ENCODE data around the gene NANOS2.

Gene NANOS2

GRCh38 chr19:45952686-45953505 lies 38.3 kb upstream of the NANOS2 start:
- no peaks in the 10 kb centered on the region for H3K9me3 ChIP-seq (ENCODE audit: control insufficient read depth, low read length)
- no peaks in the 10 kb centered on the region for H3K36me3 ChIP-seq (ENCODE audit: control insufficient read depth, insufficient read depth, low read length)
- WGBS, 2 experiments (ENCODE audit: insufficient coverage in 2 of 2): 3 to 6% methylated on average over 15 to 21 of the region's 43 CpGs
- peak overlapping the region; percentile 33 for H3K4me3 ChIP-seq (ENCODE audit: extremely low read depth, insufficient read depth, low read length, poor library complexity, severe bottlenecking)
- H3K27ac ChIP-seq (ENCODE audit: low read depth, low read length, severe bottlenecking): peak overlapping the region; percentile 46
- peaks cover 12% of the 10 kb centered on the region for H3K4me1 ChIP-seq (ENCODE audit: control insufficient read depth, insufficient read depth, low read length, poor library complexity, severe bottlenecking)

- WGBS, 2 experiments (ENCODE audit: insufficient coverage in 2 of 2): 35% methylated on average over 4 to 8 of the region's 8 CpGs
- peaks cover 12% of the 10 kb centered on the region for H3K4me1 ChIP-seq (ENCODE audit: control insufficient read depth, insufficient read depth, low read length, poor library complexity, severe bottlenecking)
- no peak overlapping the region for H3K4me3 ChIP-seq (ENCODE audit: extremely low read depth, insufficient read depth, low read length, poor library complexity, severe bottlenecking)
- no peak overlapping the region for H3K27ac ChIP-seq (ENCODE audit: low read depth, low read length, severe bottlenecking)
- no peaks in the 10 kb centered on the region for H3K36me3 ChIP-seq (ENCODE audit: control insufficient read depth, insufficient read depth, low read length)
- no peaks in the 10 kb centered on the region for H3K9me3 ChIP-seq (ENCODE audit: control insufficient read depth, low read length)
Measured at GRCh38 chr19:45952341-45952685, 37.7 kb upstream of the NANOS2 start.

GRCh38 chr19:45947926-45948325 lies 33.3 kb upstream of the NANOS2 start:
- Histone ChIP-seq H3K4me1 (ENCODE audit: control insufficient read depth, insufficient read depth, low read length, poor library complexity, severe bottlenecking) (peaks cover 3% of the 10 kb centered on the region), H3K9me3 (ENCODE audit: control insufficient read depth, low read length) (no peaks in the 10 kb centered on the region), H3K27ac (ENCODE audit: low read depth, low read length, severe bottlenecking) (no peak overlapping the region), H3K36me3 (ENCODE audit: control insufficient read depth, insufficient read depth, low read length) (no peaks in the 10 kb centered on the region), H3K4me3 (ENCODE audit: extremely low read depth, insufficient read depth, low read length, poor library complexity, severe bottlenecking) (no peak overlapping the region)
- WGBS, 2 experiments (ENCODE audit: insufficient coverage in 2 of 2): 100% methylated on average over 1 of the region's 1 CpG

- 95% methylated on average over 28 to 32 of the region's 32 CpGs for WGBS, 2 experiments (ENCODE audit: insufficient coverage in 2 of 2)
- no peak overlapping the region for H3K4me3 ChIP-seq (ENCODE audit: extremely low read depth, insufficient read depth, low read length, poor library complexity, severe bottlenecking)
- H3K9me3 ChIP-seq (ENCODE audit: control insufficient read depth, low read length): no peaks in the 10 kb centered on the region
- no peaks in the 10 kb centered on the region for H3K36me3 ChIP-seq (ENCODE audit: control insufficient read depth, insufficient read depth, low read length)
- no peaks in the 10 kb centered on the region for H3K4me1 ChIP-seq (ENCODE audit: control insufficient read depth, insufficient read depth, low read length, poor library complexity, severe bottlenecking)
- no peak overlapping the region for H3K27ac ChIP-seq (ENCODE audit: low read depth, low read length, severe bottlenecking)
Measured at GRCh38 chr19:45940515-45940805, 25.9 kb upstream of the NANOS2 start.

- Histone ChIP-seq H3K4me1 (ENCODE audit: control insufficient read depth, insufficient read depth, low read length, poor library complexity, severe bottlenecking) (no peaks in the 10 kb centered on the region), H3K36me3 (ENCODE audit: control insufficient read depth, insufficient read depth, low read length) (no peaks in the 10 kb centered on the region), H3K27ac (ENCODE audit: low read depth, low read length, severe bottlenecking) (no peak overlapping the region)
Measured at GRCh38 chr19:45939792-45940514, 25.4 kb upstream of the NANOS2 start.

GRCh38 chr19:45938733-45939319 lies 24.2 kb upstream of the NANOS2 start:
- WGBS, 2 experiments (ENCODE audit: insufficient coverage in 2 of 2): 83 to 100% methylated on average over 2 of the region's 3 CpGs
- H3K36me3 ChIP-seq (ENCODE audit: control insufficient read depth, insufficient read depth, low read length): no peaks in the 10 kb centered on the region
- no peaks in the 10 kb centered on the region for H3K4me1 ChIP-seq (ENCODE audit: control insufficient read depth, insufficient read depth, low read length, poor library complexity, severe bottlenecking)
- no peaks in the 10 kb centered on the region for H3K9me3 ChIP-seq (ENCODE audit: control insufficient read depth, low read length)
- no peak overlapping the region for H3K27ac ChIP-seq (ENCODE audit: low read depth, low read length, severe bottlenecking)
- no peak overlapping the region for H3K4me3 ChIP-seq (ENCODE audit: extremely low read depth, insufficient read depth, low read length, poor library complexity, severe bottlenecking)

More at GRCh38 chr19:45939792-45940514, 25.4 kb upstream of the NANOS2 start:
- WGBS, 2 experiments (ENCODE audit: insufficient coverage in 2 of 2): 95 to 97% methylated on average over 42 to 62 of the region's 67 CpGs
- H3K9me3 ChIP-seq (ENCODE audit: control insufficient read depth, low read length): no peaks in the 10 kb centered on the region
- no peak overlapping the region for H3K4me3 ChIP-seq (ENCODE audit: extremely low read depth, insufficient read depth, low read length, poor library complexity, severe bottlenecking)

- H3K27ac ChIP-seq (ENCODE audit: low read depth, low read length, severe bottlenecking): no peak overlapping the region
- WGBS, 2 experiments (ENCODE audit: insufficient coverage in 2 of 2): 84 to 88% methylated on average over 19 of the region's 19 CpGs
- H3K4me3 ChIP-seq (ENCODE audit: extremely low read depth, insufficient read depth, low read length, poor library complexity, severe bottlenecking): no peak overlapping the region
- no peaks in the 10 kb centered on the region for H3K9me3 ChIP-seq (ENCODE audit: control insufficient read depth, low read length)
- no peaks in the 10 kb centered on the region for H3K36me3 ChIP-seq (ENCODE audit: control insufficient read depth, insufficient read depth, low read length)
- no peaks in the 10 kb centered on the region for H3K4me1 ChIP-seq (ENCODE audit: control insufficient read depth, insufficient read depth, low read length, poor library complexity, severe bottlenecking)
Measured at GRCh38 chr19:45935267-45935666, 20.7 kb upstream of the NANOS2 start.

GRCh38 chr19:45934551-45935230 lies 20.1 kb upstream of the NANOS2 start:
- WGBS, 2 experiments (ENCODE audit: insufficient coverage in 2 of 2): 53 to 61% methylated on average over 6 to 8 of the region's 19 CpGs

GRCh38 chr19:45933759-45934158 lies 19.2 kb upstream of the NANOS2 start:
- no peak overlapping the region for H3K4me3 ChIP-seq (ENCODE audit: extremely low read depth, insufficient read depth, low read length, poor library complexity, severe bottlenecking)
- H3K4me1 ChIP-seq (ENCODE audit: control insufficient read depth, insufficient read depth, low read length, poor library complexity, severe bottlenecking): no peaks in the 10 kb centered on the region
- WGBS, 2 experiments (ENCODE audit: insufficient coverage in 2 of 2): 87 to 88% methylated on average over 6 of the region's 9 CpGs
- H3K36me3 ChIP-seq (ENCODE audit: control insufficient read depth, insufficient read depth, low read length): no peaks in the 10 kb centered on the region
- no peak overlapping the region for H3K27ac ChIP-seq (ENCODE audit: low read depth, low read length, severe bottlenecking)
- no peaks in the 10 kb centered on the region for H3K9me3 ChIP-seq (ENCODE audit: control insufficient read depth, low read length)

More at GRCh38 chr19:45934551-45935230, 20.1 kb upstream of the NANOS2 start:
- Histone ChIP-seq H3K27ac (ENCODE audit: low read depth, low read length, severe bottlenecking) (no peak overlapping the region), H3K36me3 (ENCODE audit: control insufficient read depth, insufficient read depth, low read length) (no peaks in the 10 kb centered on the region), H3K4me3 (ENCODE audit: extremely low read depth, insufficient read depth, low read length, poor library complexity, severe bottlenecking) (no peak overlapping the region), H3K4me1 (ENCODE audit: control insufficient read depth, insufficient read depth, low read length, poor library complexity, severe bottlenecking) (no peaks in the 10 kb centered on the region), H3K9me3 (ENCODE audit: control insufficient read depth, low read length) (no peaks in the 10 kb centered on the region)

- H3K36me3 ChIP-seq (ENCODE audit: control insufficient read depth, insufficient read depth, low read length): no peaks in the 10 kb centered on the region
- H3K27ac ChIP-seq (ENCODE audit: low read depth, low read length, severe bottlenecking): no peak overlapping the region
- no peak overlapping the region for H3K4me3 ChIP-seq (ENCODE audit: extremely low read depth, insufficient read depth, low read length, poor library complexity, severe bottlenecking)
- no peaks in the 10 kb centered on the region for H3K9me3 ChIP-seq (ENCODE audit: control insufficient read depth, low read length)
- WGBS, 2 experiments (ENCODE audit: insufficient coverage in 2 of 2): 63 to 70% methylated on average over 2 to 3 of the region's 3 CpGs
- peaks cover 3% of the 10 kb centered on the region for H3K4me1 ChIP-seq (ENCODE audit: control insufficient read depth, insufficient read depth, low read length, poor library complexity, severe bottlenecking)
Measured at GRCh38 chr19:45931055-45931454, 16.5 kb upstream of the NANOS2 start.
